ENCODE results near the gene RPH3AL. TPM values are rescaled to one million over a fixed set of nuclear protein-coding genes. Genes with fewer than 3 reads are reported as not detected.

Gene RPH3AL
- total and polyA plus RNA-seq, 2 of the 8 experiments (the other 6 are each of a cell fraction or from before 2014, with no cell fraction given): 5.6 to 5.8 TPM

DNA sequence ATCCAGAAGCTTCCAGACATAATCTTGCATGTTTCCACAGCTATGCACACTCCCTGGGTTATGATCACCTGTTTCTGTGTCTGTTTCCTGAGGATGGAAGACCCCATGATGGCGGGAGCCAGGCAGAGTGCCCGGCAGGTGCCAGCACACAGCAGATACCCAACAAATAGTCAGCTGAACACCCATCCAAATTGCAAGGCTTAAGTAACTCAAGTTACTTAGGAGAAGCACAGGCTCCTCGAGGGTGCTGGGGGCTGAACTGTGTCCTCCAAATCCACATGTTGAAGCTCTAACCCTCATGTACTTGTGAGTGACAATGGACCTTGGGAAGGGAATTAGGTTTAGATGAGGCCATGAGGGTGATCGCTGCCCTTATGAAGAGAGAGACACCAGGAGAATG is 91.7 kb downstream of the RPH3AL start:
- peaks cover 0 to 3% of the 10 kb centered on the region in 2 experiments; a peak in 1 of 4 replicates for H3K9me3 ChIP-seq (ENCODE audit: insufficient read depth in 2 of 2, low read depth in 1 of 2, low read length in 1 of 2)
- peaks cover 0 to 7% (median 5%) of the 10 kb centered on the region in 4 experiments; a peak in 4 of 7 replicates for H3K27me3 ChIP-seq (replicated peaks in 1 of 4; ENCODE audit: control insufficient read depth in 3 of 4, extremely low read depth in 1 of 4, insufficient read depth in 3 of 4, low read length in 3 of 4)
- H3K4ac ChIP-seq (replicated peaks; ENCODE audit: insufficient read length, low read depth, low read length): peak overlapping the region; percentile 47
- peak overlapping the region; percentile 99 for H2BK12ac ChIP-seq (ENCODE audit: low read depth, low read length)
- no peak overlapping the region for H3K9ac ChIP-seq (replicated peaks in 1 of 4; ENCODE audit: extremely low read depth in 1 of 4, low read depth in 3 of 4, low read length in 3 of 4)
- H3K14ac ChIP-seq (ENCODE audit: insufficient read length): no peak overlapping the region
- peak overlapping the region; percentile 29 for H2BK15ac ChIP-seq (ENCODE audit: low read length)
- no peaks in the 10 kb centered on the region for H3K36me3 ChIP-seq (ENCODE audit: control insufficient read depth in 2 of 4, insufficient read depth in 4 of 4, low read length in 3 of 4)
- no peak overlapping the region for H4K5ac ChIP-seq (ENCODE audit: insufficient read length, low read depth, low read length)
- no peak overlapping the region for H3K27ac ChIP-seq (ENCODE audit: low read depth, low read length)
- H3K4me3 ChIP-seq (ENCODE audit: extremely low read depth in 1 of 4, insufficient read depth in 2 of 4, low read depth in 3 of 4, low read length in 4 of 4): no peak overlapping the region
- no peak for FAIRE-seq
- no peak overlapping the region for H3K23ac ChIP-seq (ENCODE audit: insufficient read length)
- no peak overlapping the region for H4K8ac ChIP-seq (ENCODE audit: extremely low read depth, insufficient read depth, low read length)
- H4K20me1 ChIP-seq (replicated peaks in 1 of 2; ENCODE audit: control insufficient read depth in 1 of 2, insufficient read depth in 2 of 2, low read length in 2 of 2): no peaks in the 10 kb centered on the region
- no peak overlapping the region for H3K56ac ChIP-seq (replicated peaks; ENCODE audit: insufficient read length, low read depth, low read length)
- DNase-seq (ENCODE audit: low read depth in 1 of 2, low spot score in 2 of 2): peak in 1 of 2 experiments; percentile 39
- peak overlapping the region; percentile 91; the same call in 1 of the 2 replicates for H2BK5ac ChIP-seq (ENCODE audit: low read depth, low read length)
- TF ChIP-seq, protein P1, sequence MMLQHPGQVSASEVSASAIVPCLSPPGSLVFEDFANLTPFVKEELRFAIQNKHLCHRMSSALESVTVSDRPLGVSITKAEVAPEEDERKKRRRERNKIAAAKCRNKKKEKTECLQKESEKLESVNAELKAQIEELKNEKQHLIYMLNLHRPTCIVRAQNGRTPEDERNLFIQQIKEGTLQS (IDR thresholded peaks at IDR 0.05; ENCODE audit: insufficient read depth, low read depth, low read length): no peak
- TF ChIP-seq, protein P2, sequence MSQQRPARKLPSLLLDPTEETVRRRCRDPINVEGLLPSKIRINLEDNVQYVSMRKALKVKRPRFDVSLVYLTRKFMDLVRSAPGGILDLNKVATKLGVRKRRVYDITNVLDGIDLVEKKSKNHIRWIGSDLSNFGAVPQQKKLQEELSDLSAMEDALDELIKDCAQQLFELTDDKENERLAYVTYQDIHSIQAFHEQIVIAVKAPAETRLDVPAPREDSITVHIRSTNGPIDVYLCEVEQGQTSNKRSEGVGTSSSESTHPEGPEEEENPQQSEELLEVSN (IDR thresholded peaks at IDR 0.05): 0 out of 2 replicates have a peak, but pooled peaks have one; percentile 44
- TF ChIP-seq SIRT6 (IDR thresholded peaks at IDR 0.05; ENCODE audit: low read length) (no peak), ASH2L (IDR thresholded peaks at IDR 0.05; ENCODE audit: low read length) (no peak), TAF7 (optimal IDR thresholded peaks at IDR 0.05; ENCODE audit: borderline replicate concordance, low read depth, low read length) (no peak), KDM5A (IDR thresholded peaks at IDR 0.05; ENCODE audit: low read length) (no peak), EP300 (IDR thresholded peaks at IDR 0.05; ENCODE audit: borderline replicate concordance in 1 of 2, low read depth in 2 of 2, low read length in 2 of 2) (no peak), YY1 (IDR thresholded peaks at IDR 0.05; ENCODE audit: low read depth, low read length) (no peak)
- TF ChIP-seq, protein P3, sequence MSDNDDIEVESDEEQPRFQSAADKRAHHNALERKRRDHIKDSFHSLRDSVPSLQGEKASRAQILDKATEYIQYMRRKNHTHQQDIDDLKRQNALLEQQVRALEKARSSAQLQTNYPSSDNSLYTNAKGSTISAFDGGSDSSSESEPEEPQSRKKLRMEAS (IDR thresholded peaks at IDR 0.05): 0 out of 2 replicates have a peak, but pooled peaks have one; percentile 12
- H3K4me1 ChIP-seq (replicated peaks in 1 of 4; ENCODE audit: control insufficient read depth in 3 of 4, insufficient read depth in 4 of 4, low read length in 3 of 4): peaks cover 9 to 21% (median 17%) of the 10 kb centered on the region in 4 experiments
- H3K79me1 ChIP-seq (ENCODE audit: low read depth, low read length): no peaks in the 10 kb centered on the region
- 88% methylated on average over 4 of the region's 4 CpGs; no CpG with 5 or more reads in 1 of the 2 experiments for WGBS, 2 experiments (ENCODE audit: extremely low coverage in 1 of 2, insufficient coverage in 1 of 2, insufficient read length in 1 of 2, insufficient replicate concordance in 2 of 2, low coverage in 1 of 2, low lambda C conversion rate in 2 of 2, missing lambda C conversion rate in 1 of 2)
- peak overlapping the region; percentile 92 for H3K18ac ChIP-seq (ENCODE audit: extremely low read depth, low read length)
- CTCF ChIA-PET (ENCODE audit: partially characterized antibody): interaction anchor here (1.4 to 2.1 kb wide), 5 partner anchors 9 to 48 kb away, joined by 3 to 10 read pairs (median 7); no protein-coding TSS in a partner anchor
- peak overlapping the region; percentile 89; the same call in 1 of the 2 replicates for H2BK20ac ChIP-seq (ENCODE audit: low read length)
- peak overlapping the region in 1 of 2 experiments; percentile 50; a peak in 1 of 4 replicates for H3K4me2 ChIP-seq (ENCODE audit: insufficient read depth in 1 of 2, low read depth in 2 of 2, low read length in 2 of 2)
- peak overlapping the region; percentile 1 for H2BK120ac ChIP-seq (replicated peaks; ENCODE audit: low read depth, low read length)
- no peaks in the 10 kb centered on the region for H3K79me2 ChIP-seq (ENCODE audit: control insufficient read depth in 1 of 2, insufficient read depth in 2 of 2, low read length in 2 of 2)
- peak overlapping the region; percentile 67 for H4K91ac ChIP-seq (replicated peaks; ENCODE audit: insufficient read length, low read length)
- peak overlapping the region; percentile 24; the same call in 1 of the 2 replicates for H2AK5ac ChIP-seq (ENCODE audit: low read depth, low read length)
- H2AFZ ChIP-seq (ENCODE audit: low read length): no peak overlapping the region
- POLR2A ChIA-PET (ENCODE audit: partially characterized antibody): interaction anchor here (0.6 to 2.0 kb wide), 2 partner anchors 11 to 19 kb away, joined by 4 to 5 read pairs; no protein-coding TSS in a partner anchor
- no peaks in the 10 kb centered on the region for H3K23me2 ChIP-seq (ENCODE audit: low read depth, low read length)

Data from H1 (cell line).